Measurements from ENCODE around the gene MRPL24.

- no peak for TF ChIP-seq CHD2 (IDR thresholded peaks at IDR 0.05; ENCODE audit: low read length)
- TF ChIP-seq EZH2 (IDR thresholded peaks at IDR 0.05; ENCODE audit: low read depth, low read length, severe bottlenecking), result no peak
- no peak for TF ChIP-seq POLR2AphosphoS5 (IDR thresholded peaks at IDR 0.05; ENCODE audit: low read depth, low read length)
- no peak for TF ChIP-seq JUND (IDR thresholded peaks at IDR 0.05; ENCODE audit: low read length)
- TF ChIP-seq RFX5 (IDR thresholded peaks at IDR 0.05; ENCODE audit: borderline replicate concordance, low read depth, low read length), result no peak
- no peak for TF ChIP-seq CTCF (IDR thresholded peaks at IDR 0.05; ENCODE audit: control extremely low read depth in 1 of 3, insufficient read depth in 1 of 3, low read depth in 1 of 3, low read length in 3 of 3)
- TF ChIP-seq EGR1 (IDR thresholded peaks at IDR 0.05; ENCODE audit: borderline replicate concordance, low read depth, low read length), result no peak
- TF ChIP-seq RBBP5 (IDR thresholded peaks at IDR 0.05; ENCODE audit: borderline replicate concordance, low read depth, low read length), result no peak
These were observed 26.1 kb downstream of the MRPL24 start for GRCh38 chr1:156714830-156715229.

Measured in H1 (cell line).